ENCODE measurements around the gene NOLC1.
"Not testable (repeated sequence)": the region's sequence is repeated elsewhere in the genome, so short reads cannot be mapped to it uniquely, and the experiment has no call there.

Gene NOLC1

GRCh38 chr10:102185811-102186527 is 33.8 kb downstream of the NOLC1 start:
- Histone ChIP-seq H3K27me3 (ENCODE audit: control insufficient read depth, insufficient read depth, low read length) (no peaks in the 10 kb centered on the region), H3K79me2 (no peaks in the 10 kb centered on the region), H3K36me3 (ENCODE audit: control insufficient read depth, insufficient read depth, low read length) (no peaks in the 10 kb centered on the region), H3K27ac (no peak overlapping the region), H3K9me3 (ENCODE audit: control insufficient read depth, low read length) (no peaks in the 10 kb centered on the region), H3K4me3 (ENCODE audit: low read depth, low read length) (no peak overlapping the region), H3K4me1 (no peaks in the 10 kb centered on the region), H3K9ac (no peak overlapping the region), H2AFZ (no peak overlapping the region), H3K4me2 (ENCODE audit: low read length) (no peak overlapping the region)
- no peak for TF ChIP-seq CTCF (IDR thresholded peaks at IDR 0.05)

DNA sequence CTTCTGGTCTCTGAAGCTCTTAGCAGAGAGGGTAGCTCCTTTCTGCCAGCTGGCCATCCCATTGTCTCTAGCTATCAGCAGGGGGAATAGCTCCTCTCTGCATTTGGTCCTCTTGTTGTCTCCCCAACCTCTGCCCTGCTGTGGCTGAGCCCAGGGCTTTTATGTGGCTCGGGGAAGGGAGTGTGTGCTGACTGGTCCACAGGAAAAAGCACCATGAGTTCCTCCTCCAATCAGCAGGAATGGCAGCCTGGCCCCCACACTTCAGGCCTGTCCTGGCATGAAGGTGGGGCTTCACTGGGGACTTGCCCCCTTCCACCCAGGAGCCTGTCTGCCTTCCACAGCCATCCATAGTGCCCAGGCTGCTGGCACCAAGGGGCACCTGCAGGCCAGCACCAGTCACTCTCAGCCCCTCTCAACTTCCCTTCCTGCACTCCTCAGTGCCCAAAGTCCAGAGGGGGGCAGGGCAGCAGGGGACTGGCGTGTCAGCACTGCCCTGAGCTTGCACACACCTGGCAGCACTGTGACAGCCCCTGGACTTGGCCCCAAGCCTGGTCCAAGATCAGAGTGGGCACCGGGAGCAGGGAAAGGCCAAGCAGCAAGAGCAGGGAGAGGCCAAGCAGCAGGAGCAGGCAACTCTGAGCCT is 36.2 kb downstream of the NOLC1 start:
- peak overlapping the region; percentile 11 for H2AFZ ChIP-seq

DNA sequence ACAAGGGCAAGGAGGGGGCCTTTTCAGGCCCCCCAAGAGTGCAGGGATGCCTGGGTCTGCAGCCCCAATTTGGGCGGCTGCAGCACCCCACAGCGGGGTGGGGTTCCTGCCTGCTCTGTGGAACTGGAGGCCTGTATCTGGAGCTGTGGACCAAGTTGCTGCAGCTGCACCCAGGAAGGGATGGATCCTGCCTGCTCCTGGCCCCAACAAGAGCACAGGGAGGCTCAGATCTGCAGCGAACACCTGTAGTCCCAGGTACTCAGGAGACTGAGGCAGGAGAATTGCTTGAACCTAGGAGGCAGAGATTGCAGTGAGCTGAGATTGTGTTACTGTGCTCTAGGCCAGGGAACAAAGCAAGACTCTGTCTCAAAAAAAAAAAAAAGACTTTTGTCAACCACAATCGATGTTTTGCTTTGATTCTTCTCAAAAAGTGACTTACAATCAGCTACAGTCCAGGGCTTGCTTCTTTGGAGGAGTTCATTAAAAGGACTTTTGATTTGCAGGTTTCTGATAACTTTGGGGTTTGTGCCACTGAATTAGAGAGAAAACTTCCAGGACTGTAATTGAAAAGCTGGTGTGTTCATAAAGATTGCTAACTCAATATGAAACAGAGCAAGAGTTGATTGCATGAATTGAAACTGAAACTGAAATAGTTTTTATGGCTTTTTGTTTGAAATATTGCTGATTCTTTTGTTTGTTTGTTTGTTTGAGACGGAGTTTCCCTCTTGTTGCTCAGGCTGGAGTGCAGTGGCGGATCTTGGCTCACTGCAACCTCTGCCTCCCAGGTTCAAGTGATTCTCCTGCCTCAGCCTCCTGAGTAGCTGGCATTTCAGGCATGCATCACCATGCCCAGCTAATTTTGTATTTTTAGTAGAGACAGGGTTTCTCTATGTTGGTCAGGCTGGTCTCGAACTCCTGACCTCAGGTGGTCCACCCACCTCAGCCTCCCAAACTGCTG is 37.0 kb downstream of the NOLC1 start:
- not testable (repeated sequence) for H3K4me3 ChIP-seq (ENCODE audit: low read depth, low read length); H3K9ac ChIP-seq; H3K4me1 ChIP-seq; H3K4me2 ChIP-seq (ENCODE audit: low read length); H3K36me3 ChIP-seq (ENCODE audit: control insufficient read depth, insufficient read depth, low read length); H2AFZ ChIP-seq; H3K9me3 ChIP-seq (ENCODE audit: control insufficient read depth, low read length); H3K79me2 ChIP-seq; H3K27me3 ChIP-seq (ENCODE audit: control insufficient read depth, insufficient read depth, low read length); H3K27ac ChIP-seq

More for the DNA sequence above, 36.2 kb downstream of the NOLC1 start:
- Histone ChIP-seq H3K27me3 (ENCODE audit: control insufficient read depth, insufficient read depth, low read length) (no peaks in the 10 kb centered on the region), H3K4me1 (no peaks in the 10 kb centered on the region), H3K9ac (no peak overlapping the region), H3K79me2 (no peaks in the 10 kb centered on the region), H3K27ac (no peak overlapping the region), H3K4me3 (ENCODE audit: low read depth, low read length) (no peak overlapping the region), H3K36me3 (ENCODE audit: control insufficient read depth, insufficient read depth, low read length) (no peaks in the 10 kb centered on the region), H3K9me3 (ENCODE audit: control insufficient read depth, low read length) (no peaks in the 10 kb centered on the region), H3K4me2 (ENCODE audit: low read length) (no peak overlapping the region)
- no peak for TF ChIP-seq CTCF (IDR thresholded peaks at IDR 0.05)

DNA sequence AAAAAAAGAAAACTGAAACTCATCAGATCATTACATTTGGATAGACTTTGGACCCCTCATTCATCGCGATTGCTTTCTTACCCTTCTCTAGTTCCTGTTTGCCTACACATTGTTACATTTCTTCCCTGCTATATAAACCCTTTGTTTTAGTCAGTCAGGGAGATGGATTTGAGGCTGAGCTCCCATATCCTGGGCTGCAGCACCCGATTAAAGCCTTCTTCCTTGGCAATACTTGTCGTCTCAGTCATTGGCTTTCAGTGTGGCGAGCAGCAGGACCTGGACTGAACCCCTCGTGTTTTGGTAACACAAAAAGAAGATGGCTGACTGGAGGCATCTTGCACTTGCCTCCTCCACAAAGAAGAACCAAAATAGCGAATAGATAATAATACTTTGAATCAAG is 39.8 kb downstream of the NOLC1 start:
- no peaks in the 10 kb centered on the region for H3K27me3 ChIP-seq (ENCODE audit: control insufficient read depth, insufficient read depth, low read length)
- H3K36me3 ChIP-seq (ENCODE audit: control insufficient read depth, insufficient read depth, low read length), result no peaks in the 10 kb centered on the region
- H3K9ac ChIP-seq, result no peak overlapping the region
- H3K4me3 ChIP-seq (ENCODE audit: low read depth, low read length), result no peak overlapping the region
- H3K79me2 ChIP-seq, result no peaks in the 10 kb centered on the region
- no peak overlapping the region for H3K27ac ChIP-seq
- no peaks in the 10 kb centered on the region for H3K9me3 ChIP-seq (ENCODE audit: control insufficient read depth, low read length)
- H3K4me1 ChIP-seq, result no peaks in the 10 kb centered on the region
- no peak overlapping the region for H2AFZ ChIP-seq
- no peak overlapping the region for H3K4me2 ChIP-seq (ENCODE audit: low read length)
- no peak for TF ChIP-seq CTCF (IDR thresholded peaks at IDR 0.05)

GRCh38 chr10:102195296-102195870 is 43.2 kb downstream of the NOLC1 start:
- no peak overlapping the region for H3K27ac ChIP-seq
- no peaks in the 10 kb centered on the region for H3K27me3 ChIP-seq (ENCODE audit: control insufficient read depth, insufficient read depth, low read length)
- H3K79me2 ChIP-seq, result no peaks in the 10 kb centered on the region
- H3K9me3 ChIP-seq (ENCODE audit: control insufficient read depth, low read length), result no peaks in the 10 kb centered on the region
- H3K9ac ChIP-seq, result no peak overlapping the region
- TF ChIP-seq CTCF (IDR thresholded peaks at IDR 0.05), result no peak
- peaks cover 8% of the 10 kb centered on the region for H3K4me1 ChIP-seq
- no peak overlapping the region for H3K4me3 ChIP-seq (ENCODE audit: low read depth, low read length)
- H3K36me3 ChIP-seq (ENCODE audit: control insufficient read depth, insufficient read depth, low read length), result no peaks in the 10 kb centered on the region
- no peak overlapping the region for H3K4me2 ChIP-seq (ENCODE audit: low read length)
- no peak overlapping the region for H2AFZ ChIP-seq
